HL-60/S4 (cell line): Measurements from ENCODE around the gene DGAT2.
"Not testable (repeated sequence)": the region's sequence is repeated elsewhere in the genome, so short reads cannot be mapped to it uniquely, and the experiment has no call there.

Experiments used
- in situ Hi-C: fragments of 300-500 bp; cut with MboI; formaldehyde crosslinking; loops from 2 replicates; pipeline ENCODE4 v1.14.3; 2022; ENCODE audit warnings: low sequenced_read_pairs

Gene DGAT2

DNA sequence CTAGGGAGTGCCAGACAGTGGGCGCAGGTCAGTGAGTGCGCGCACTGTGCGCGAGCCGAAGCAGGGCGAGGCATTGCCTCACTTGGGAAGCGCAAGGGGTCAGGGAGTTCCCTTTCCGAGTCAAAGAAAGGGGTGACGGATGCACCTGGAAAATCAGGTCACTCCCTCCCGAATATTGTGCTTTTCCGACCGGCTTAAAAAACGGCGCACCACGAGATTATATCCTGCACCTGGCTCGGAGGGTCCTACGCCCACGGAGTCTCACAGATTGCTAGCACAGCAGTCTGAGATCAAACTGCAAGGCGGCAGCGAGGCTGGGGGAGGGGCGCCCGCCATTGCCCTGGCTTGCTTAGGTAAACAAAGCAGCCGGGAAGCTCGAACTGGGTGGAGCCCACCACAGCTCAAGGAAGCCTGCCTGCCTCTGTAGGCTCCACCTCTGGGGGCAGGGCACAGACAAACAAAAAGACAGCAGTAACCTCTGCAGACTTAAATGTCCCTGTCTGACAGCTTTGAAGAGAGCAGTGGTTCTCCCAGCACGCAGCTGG, 19.8 kb upstream of the DGAT2 start:
- in situ Hi-C loops: not testable (repeated sequence)

DNA sequence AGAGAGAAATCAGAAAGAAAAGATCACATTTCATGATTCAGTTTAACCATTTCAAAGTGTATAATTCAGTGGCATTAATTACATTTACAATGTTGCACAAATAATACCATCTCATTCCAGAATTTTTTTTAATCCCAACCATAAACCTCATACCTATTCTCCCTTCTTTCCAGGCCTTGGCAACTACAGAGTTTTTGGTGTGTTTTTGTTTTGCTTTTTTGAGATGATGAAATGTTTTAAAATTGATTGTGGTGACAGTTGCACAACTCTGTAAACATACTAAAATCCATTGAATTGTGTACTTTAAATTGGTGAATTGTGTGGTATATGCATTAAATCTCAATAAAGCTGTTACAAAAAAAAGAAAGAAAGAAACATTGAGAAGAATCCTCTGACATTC, 13.6 kb upstream of the DGAT2 start:
- in situ Hi-C loops: not testable (repeated sequence)

DNA sequence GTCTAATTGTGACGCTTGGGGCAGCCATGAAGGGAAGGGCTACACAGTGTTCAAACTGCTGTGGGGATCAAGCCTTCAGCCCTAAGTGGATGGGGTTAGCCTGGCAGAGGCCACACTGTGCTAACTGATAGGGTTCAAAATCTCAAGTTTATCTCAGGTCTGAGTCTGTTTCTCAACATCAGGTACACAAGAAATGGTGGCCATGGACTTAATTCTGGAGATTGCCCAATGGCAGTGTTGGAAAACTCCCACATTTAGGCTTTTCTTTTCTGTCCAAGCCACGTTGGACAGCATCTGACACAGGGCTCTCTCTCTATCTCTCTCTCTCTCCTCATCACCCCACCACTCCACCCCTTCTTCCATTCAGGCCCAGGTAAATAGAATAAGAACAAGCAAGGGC, 10.9 kb upstream of the DGAT2 start:
- in situ Hi-C loops: no loop called here

DNA sequence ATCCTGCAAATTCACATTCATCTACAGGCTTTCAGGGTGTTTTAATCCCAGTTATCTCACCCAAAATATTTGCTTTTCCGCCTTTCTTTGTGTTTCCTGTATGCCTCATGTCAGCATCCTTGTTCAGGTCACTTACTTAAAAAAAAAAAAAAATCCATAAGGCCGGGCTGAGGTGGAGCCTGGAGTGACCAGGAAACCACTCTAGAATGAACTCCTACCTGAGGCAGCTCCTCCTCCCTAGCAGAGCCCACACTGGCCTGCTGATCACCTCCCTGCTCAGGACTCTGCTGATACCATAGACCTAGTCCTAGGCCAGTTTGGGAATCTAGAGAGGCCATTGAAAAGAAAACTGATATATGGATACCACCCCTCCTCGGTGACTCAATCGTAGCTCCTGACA, 8.7 kb upstream of the DGAT2 start:
- in situ Hi-C loops: no loop called here

DNA sequence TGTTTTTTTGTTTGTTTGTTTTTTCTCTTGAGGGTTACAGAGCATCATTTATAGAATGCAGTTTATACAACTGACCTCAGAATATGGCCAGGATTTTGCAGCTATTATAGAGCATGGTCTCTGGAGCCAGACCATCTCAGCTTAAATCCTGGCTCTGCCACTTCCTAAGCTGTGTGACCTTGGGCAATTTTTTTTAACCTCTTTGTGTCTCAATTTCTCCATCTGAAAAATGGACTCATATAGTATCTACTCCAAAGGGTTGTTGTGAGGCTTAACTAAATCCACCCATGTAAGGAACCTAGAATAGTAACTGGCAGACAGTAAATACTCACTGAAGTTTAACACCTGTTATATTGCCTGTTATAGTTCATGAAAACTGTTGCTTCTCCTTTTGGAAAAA, 8.3 kb upstream of the DGAT2 start:
- in situ Hi-C loops: no loop called here

DNA sequence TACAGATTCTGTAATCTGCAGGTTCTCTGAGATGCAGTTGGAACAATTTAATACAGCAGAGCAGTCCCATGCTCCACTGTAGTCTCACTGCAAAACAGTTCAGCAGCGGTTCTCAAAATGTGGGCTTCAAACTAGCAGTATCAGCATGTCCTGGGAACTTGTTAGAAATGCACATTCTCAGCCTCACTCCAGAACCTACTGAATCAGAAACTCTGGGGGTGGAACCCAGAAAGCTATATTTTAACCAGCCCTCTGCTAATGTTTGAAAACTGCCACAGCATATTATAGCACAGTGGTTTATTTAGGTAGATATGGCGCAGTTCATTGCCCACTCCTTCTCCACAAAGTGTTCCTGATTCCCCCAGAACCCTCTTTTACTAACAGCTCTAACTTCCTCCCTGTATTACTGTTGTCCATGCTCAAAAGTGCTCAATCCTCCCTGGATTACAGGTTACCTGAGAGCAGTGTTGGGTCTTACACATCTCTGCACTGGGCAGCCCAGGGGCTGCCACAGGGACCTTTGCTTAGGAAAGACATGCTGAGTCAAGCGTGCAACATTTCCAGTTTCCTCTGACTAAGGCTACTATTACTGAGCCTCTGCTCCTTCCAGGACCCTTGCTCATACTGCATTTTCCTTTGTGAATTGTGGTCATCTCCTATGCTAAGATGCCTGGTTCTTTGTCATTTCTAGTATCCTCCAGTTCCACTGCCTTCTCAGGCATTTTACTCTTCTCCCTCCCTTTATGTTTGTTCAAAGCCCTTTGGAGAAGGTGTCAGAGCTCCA, 7.7 kb upstream of the DGAT2 start:
- in situ Hi-C loops: no loop called here

DNA sequence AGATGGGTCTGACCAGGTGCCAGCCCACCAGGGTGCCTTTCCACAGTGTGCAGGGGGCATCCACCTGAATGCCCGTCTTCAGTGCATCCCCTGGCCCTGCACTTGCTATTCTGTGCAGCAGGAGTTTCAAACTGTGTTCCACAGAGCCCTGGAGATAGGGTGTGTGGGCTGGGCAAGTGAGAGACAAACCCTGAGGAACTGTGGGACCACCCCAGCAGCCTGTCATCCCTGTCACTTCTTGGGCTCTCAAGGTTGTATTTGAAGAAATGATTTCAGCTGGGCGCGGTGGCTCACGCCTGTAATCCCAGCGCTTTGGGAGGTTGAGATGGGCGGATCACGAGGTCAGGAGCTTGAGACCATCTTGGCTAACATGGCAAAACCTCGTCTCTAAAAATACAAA, 6.4 kb upstream of the DGAT2 start:
- in situ Hi-C loops: no loop called here

DNA sequence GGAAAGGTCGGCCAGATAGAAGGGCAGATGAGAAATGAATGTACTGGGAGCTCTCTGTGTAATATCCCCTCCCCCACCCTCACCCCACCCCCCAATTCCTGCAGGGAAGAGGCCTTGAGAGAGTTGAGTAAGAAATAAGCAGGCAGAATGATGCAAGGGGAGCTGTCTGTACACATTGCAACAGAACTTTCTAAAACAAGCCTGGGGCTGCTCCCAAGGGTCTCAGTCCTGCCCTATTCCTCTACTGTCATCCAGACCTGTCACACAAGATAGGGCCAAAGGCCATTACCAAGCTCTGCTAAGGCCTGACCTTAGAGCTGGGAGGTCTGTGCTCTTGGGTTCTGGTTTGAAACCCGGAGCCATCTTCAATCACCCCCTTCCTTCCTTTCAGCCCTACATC, 5.7 kb upstream of the DGAT2 start:
- in situ Hi-C loops: no loop called here

DNA sequence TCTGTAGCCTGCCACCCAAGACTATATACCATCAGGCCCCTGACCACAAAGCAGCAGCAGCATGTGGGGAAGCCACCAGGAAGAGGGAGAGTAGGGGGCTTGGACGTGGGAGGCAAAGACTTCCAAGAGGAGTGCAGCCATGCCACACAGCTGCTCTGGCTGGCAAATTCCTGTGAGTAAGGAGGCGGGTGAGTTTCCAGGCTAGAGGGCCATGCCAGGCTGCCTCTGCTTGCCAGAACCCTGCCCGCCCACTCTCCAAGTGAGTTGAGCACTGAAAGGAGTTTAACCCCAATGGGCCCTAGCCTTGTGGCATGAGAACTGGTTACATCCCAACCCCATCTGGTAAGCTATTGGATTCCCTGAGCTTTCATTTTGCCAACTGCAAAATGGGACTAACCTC, 4.7 kb upstream of the DGAT2 start:
- in situ Hi-C loops: no loop called here

DNA sequence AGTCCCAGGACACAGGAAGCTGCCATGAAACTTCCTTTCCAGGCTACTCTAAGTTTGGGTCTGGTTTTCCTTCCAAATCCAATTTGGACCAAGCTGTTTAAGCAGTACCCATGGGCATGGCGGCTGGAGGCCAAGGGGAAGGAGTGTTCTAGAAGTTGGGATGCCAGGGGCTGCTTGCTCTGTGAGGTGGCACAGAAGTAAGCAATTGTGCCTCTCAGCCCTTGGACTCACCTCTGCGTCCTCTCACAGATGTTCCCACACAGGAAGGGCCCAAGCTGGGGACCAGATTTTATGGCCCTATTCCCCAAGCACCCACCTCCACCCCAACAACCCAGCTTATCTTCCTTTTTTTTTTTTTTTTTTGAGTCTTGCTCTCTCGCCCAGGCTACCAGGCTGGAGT, 3.5 kb upstream of the DGAT2 start:
- in situ Hi-C loops: no loop called here

DNA sequence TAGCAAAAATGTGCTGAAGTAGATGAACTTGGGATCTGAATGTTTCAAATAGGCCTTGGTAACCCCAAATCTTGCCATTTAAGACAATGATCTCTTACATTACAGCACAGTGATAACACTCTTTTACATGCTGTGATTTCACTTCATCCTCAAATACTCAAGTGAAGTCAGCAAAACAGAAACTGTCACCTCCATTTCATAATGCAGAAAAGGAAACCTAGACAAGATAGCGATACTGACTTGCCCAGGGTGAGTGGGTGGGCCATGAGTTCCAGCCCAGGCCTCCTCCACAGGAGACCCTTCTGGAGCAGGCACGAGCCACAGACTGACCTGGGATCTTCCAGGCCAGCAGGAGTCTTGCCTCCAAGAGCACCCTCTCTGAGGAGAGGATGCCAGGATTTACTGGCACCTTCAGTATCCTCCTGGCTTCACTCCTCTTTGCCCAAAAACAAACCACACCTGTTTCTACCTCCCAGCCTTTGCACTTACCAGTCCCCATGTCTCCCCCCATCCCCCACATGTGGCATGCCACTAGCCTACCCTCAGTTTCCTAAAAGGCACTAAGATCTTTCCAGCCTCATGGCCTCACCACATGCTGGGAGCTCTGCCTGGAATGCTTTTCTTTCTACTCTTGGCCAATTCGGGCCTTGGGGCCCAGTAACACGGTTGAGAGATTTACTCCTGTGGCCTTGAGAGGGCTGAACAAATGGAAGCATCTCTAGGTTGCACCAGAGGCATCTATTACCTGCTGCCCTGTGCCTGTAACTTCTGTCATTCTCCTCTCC, 1.9 kb upstream of the DGAT2 start:
- in situ Hi-C loops: no loop called here

DNA sequence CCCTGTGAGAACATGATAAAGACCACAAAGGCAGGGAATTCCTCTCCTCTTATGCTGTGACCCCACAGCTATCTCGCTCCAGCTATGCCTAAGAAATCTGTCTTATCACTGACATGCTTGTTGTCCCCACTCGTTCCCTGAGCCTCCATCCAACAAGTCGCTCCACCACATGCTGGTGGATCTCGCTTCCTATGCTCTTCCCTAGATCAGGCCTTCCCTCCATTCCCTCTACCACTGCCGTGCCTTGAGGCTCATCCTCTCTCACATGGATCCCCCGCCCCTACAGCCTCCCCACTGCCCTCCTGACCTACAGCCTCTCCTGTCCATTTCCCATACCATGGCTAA, 1.4 kb upstream of the DGAT2 start:
- in situ Hi-C loops: no loop called here

DNA sequence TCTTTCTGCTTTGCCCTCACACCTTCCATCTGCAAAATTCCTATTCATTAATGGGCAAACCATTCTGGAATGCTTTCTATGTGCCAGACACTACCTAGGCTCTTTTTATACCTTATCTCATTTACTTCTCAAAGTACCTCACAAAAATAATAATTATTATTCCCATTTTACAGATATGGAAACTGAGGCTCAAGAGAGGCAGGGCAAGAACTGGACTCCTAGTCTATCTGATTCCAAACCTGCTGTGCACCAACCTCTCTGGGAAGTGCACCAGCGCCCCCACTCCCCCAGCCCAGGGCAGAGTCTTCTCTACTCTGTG, 826 bp upstream of the DGAT2 start:
- in situ Hi-C loops: no loop called here

DNA sequence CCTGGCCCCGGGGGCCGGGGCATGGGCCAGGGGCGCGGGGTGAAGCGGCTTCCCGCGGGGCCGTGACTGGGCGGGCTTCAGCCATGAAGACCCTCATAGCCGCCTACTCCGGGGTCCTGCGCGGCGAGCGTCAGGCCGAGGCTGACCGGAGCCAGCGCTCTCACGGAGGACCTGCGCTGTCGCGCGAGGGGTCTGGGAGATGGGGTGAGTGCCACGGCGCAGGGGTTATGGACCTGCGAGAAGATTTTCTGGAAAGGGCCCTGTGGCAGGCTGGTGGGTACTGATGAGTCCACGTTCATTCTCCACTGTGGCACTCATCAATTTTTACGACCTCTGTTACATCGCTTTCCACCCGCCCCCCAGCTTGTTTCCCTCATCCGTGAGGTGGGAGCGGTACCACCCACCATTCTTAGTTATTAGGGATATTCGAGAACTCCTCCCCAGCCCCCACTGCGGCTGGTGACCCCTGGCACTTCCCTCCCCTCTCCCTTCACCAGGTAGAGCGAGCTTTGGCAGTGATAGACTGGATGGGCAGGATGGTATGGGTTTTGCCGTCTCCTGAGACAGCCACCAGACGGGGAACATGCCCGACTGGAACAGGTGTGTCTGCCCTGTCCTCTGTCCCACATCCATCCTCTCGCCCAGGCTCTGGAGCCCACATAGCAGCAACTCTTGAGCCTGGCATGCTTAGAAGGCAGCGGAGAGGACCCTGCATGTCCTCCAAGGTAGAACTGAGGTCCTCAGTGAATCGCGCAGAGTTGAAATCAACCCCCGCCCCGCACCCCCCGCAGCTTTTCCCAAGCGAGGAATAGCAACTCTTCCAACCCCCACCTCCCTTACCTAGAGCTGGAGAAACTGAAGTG, 562 bp downstream of the DGAT2 start:
- in situ Hi-C loops: no loop called here

DNA sequence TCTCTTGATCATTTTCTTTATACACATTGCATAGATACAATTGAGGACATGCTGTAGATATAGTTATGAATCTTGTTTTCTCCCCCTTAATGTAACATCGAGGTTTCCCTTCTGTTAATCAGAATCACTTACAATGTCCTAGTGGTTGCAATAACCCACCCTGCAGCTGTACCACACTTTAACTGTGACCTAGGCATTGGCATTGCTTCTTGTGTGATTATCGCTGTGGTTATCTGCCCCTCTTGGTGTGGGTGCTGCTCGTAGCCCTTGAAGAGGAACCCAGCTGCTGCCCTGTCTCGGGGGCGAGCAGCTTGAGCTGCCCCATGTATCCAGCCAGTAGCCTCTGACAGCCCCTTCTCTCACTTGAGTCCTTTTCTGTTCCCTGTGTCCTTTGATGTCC, 1.5 kb downstream of the DGAT2 start:
- in situ Hi-C loops: no loop called here

DNA sequence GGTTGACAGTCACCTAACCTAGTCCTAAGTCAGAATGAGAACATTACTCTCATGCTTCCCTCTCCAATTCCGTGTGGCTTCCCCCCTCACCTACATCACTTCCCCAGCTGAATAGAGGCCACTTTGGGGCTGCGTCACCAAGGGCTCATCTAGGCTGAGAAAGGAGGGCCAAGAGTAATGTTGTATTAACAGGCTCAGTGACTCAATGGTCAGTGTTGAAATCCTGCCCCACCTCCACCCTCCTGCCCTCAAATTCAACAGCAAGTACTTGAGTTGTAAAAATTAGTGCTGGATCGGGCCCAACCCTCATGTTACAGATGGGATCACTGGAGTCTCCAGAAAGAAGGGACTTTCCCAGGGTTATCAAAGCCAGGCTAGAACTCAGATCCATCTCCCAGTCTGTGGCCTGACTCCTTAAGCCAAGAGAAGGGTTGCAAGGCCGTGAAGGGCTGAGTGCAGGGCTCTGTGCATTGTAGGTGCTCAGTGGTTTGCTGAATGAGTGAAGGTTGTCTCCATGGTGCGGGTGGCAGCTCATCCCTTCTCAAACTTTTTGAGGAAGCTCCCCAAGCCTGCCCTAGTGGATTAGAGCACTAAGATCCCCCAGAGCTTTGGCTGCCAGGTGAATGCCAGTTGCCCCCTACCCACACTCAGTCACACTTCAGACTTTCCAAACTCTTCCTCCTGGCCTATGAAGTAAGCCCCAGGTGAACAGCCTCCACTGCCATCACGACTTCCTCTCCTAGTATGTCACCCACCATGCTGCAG, 3.2 kb downstream of the DGAT2 start:
- in situ Hi-C loops: no loop called here

DNA sequence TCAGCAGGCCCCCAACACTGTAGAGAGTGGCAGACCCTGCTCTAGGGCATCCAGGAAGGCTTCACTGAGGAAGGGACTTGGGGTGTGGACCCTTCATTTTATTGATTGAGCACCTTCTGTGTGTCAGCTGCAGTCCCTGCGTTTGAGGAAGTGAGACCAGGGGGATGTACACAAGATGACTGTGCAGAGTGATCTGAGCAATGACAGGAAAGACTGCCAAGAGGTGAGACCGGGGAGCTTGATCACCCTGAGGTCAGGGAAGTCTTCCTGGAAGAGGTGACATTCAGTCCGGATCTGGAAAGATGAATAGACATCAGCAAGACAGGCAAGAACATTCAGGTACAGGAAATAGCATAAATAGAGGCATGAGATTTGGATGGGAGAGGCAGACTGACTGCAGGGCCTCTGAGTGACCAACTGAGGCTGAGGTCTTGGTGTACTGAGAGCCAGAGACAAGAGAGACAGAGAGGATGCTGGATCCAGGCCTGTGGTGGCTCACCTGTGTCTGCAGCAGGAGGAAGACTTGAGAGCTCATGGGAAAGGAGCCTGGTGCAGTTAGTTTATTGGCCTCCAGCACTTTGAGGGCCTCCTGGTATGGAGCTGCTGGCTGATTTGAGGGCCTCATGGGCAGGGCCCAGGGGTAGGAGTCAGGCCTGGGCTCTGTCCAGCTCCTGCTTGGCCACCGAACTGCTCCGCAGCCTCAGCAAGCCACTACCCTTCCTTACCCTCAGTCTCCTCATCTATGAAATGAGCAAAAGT, 5.2 kb downstream of the DGAT2 start:
- in situ Hi-C loops: no loop called here

DNA sequence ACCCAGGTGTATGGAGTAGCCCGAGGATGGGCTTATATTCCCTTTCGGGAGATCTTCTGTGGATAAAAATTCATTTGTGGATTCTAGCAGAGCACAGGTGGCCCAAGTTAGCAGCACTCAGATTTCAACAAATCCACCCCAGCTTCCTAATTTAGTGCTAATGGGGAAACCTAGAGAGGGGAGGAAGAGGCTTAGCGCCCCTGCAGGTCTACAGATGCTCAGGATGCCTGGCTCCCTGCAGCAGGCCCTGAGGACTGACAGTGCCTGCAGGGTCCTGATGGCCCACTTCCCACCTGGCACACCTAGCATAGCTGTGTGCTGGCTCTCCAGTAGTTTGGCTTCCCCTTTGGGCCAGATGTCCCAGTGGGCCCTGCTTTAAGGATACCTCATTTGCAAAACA, 6.5 kb downstream of the DGAT2 start:
- in situ Hi-C loops: no loop called here

DNA sequence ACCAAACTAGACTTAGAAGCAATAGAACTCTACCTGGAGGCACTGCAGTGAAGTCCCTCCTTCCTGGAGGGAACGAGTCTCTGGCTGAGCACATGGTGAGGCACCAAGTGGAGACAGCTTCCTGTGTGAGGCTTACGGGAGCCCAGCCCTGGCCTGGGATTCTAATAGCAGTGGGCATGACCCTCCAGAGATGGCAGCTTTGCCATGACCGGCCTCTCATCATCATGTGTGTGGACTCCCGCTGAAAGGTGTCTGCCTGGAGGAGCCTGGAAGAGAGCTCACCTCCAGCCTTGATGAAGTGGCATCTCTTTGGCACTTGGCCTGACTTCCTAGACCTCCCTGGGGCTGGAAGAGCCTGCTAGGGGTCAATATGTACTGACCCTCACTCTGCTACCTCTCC, 8.0 kb downstream of the DGAT2 start:
- in situ Hi-C loops: no loop called here

DNA sequence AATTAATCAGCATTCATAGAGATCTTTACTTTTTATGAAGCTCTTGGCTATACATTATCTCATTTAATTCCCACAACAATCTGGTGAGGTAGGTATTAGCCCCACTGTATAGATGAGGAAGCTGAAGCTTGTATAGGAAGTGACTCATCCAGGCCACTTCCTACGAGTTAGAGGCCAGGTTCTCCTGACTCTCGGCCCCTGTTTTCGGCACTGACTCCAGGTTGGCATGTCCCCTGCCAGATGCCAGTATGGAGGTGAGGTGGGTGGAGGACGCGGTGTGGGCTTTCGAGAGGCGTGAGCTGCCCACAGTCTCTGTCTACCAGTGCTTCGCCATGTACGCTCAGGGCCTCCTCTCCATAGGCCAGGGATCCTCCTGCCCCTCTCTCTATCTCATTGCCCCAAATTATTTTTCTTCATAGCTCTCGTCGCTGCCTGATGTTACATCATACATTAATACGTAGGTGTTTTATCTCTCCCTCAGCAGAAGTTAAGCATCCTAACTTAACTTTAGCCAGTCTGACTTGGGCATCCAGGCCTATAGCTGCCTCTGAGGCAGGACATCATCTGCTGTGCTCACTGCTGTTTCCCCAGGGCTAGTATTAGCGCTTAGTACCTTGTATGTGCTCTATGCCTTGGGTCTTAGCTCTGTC, 9.0 kb downstream of the DGAT2 start:
- in situ Hi-C loops: no loop called here
